Measurements from ENCODE around the gene NPM1. TPM values are rescaled to one million over a fixed set of nuclear protein-coding genes. Genes with fewer than 3 reads are reported as not detected.
"Not testable (repeated sequence)": the region's sequence is repeated elsewhere in the genome, so short reads cannot be mapped to it uniquely, and the experiment has no call there.

Gene NPM1
- total and polyA plus RNA-seq, 7 experiments from 2014 or later = 753 to 1,238 (median 1,141) TPM

- POLR2A ChIA-PET; H3K27me3 Mint-ChIP-seq; H3K36me3 ChIP-seq (ENCODE audit: control insufficient read depth in 2 of 3, insufficient read depth in 3 of 3, low read length in 3 of 3); H3K9me3 Mint-ChIP-seq; ATAC-seq; DNase-seq; H3K27me3 ChIP-seq (ENCODE audit: control insufficient read depth in 2 of 2, insufficient read depth in 2 of 2, low read length in 2 of 2); CTCF ChIA-PET; H3K27ac ChIP-seq (ENCODE audit: low read depth, low read length); H3K4me3 ChIP-seq (ENCODE audit: low read length); H3K9me3 ChIP-seq (ENCODE audit: control insufficient read depth in 2 of 3, low read length in 3 of 3); H3K4me3 Mint-ChIP-seq: not testable (repeated sequence)
- intact Hi-C loops (cut with micrococcal nuclease) = loop anchor here in 1 of 2 donors (5.0 to 10.0 kb wide), 6 partner anchors 802 to 1940 kb away; partner anchors contain the start of genes CREBRF, DUSP1, SPDL1 and STC2
- Mint-ChIP-seq H3K4me1 (peaks cover 13 to 30% (median 26%) of the 10 kb centered on the region in 7 donors), H3K36me3 (peaks cover 0 to 19% (median 4%) of the 10 kb centered on the region in 5 donors), H3K27ac (peak overlapping the region in 1 of 9 donors; percentile 65)
- peaks cover 11 to 19% of the 10 kb centered on the region in 2 donors for H3K4me1 ChIP-seq (ENCODE audit: control insufficient read depth in 2 of 2, insufficient read depth in 2 of 2, low read length in 2 of 2)
Observed at GRCh38 chr5:171384999-171385398, 2.6 kb upstream of the NPM1 start.

- POLR2A ChIA-PET = interaction anchor here (0.7 to 4.6 kb wide), 6 partner anchors 10 to 1296 kb away, joined by 3 to 27 read pairs (median 3); partner anchors contain the start of gene FBXW11
- ATAC-seq (no peak), DNase-seq (no peak)
- CTCF ChIA-PET = no interaction called here
- intact Hi-C loops (cut with micrococcal nuclease) = loop anchor here (2.0 to 10.0 kb wide), 8 partner anchors 801 to 1939 kb away; partner anchors contain the start of genes CREBRF (in 2 of the 2), DOCK2 (in 1 of the 2), DUSP1 (in 1 of the 2) and SPDL1 (in 1 of the 2)
- H3K9me3 Mint-ChIP-seq = peaks cover 0 to 9% (median 0%) of the 10 kb centered on the region in 11 donors
- H3K4me1 ChIP-seq (ENCODE audit: control insufficient read depth in 2 of 2, insufficient read depth in 2 of 2, low read length in 2 of 2) = peaks cover 22 to 31% of the 10 kb centered on the region in 2 donors
- no peaks in the 10 kb centered on the region for H3K9me3 ChIP-seq (ENCODE audit: control insufficient read depth in 2 of 3, low read length in 3 of 3)
- H3K36me3 ChIP-seq (ENCODE audit: control insufficient read depth in 2 of 3, insufficient read depth in 3 of 3, low read length in 3 of 3) = peaks cover 0 to 3% (median 2%) of the 10 kb centered on the region in 3 experiments
- H3K4me1 Mint-ChIP-seq = peaks cover 21 to 41% (median 37%) of the 10 kb centered on the region in 7 donors
- H3K4me3 ChIP-seq (ENCODE audit: low read length) = no peak overlapping the region
- peak overlapping the region in 8 of 9 donors; percentile 36 to 100 (median 80) for H3K27ac Mint-ChIP-seq
- H3K36me3 Mint-ChIP-seq = peaks cover 0 to 26% (median 8%) of the 10 kb centered on the region in 5 donors
- peak overlapping the region; percentile 21 to 98 (median 68) for H3K4me3 Mint-ChIP-seq
- peaks cover 0 to 6% (median 0%) of the 10 kb centered on the region in 5 donors for H3K27me3 Mint-ChIP-seq
- H3K27ac ChIP-seq (ENCODE audit: low read depth, low read length) = no peak overlapping the region
- no peaks in the 10 kb centered on the region for H3K27me3 ChIP-seq (ENCODE audit: control insufficient read depth in 2 of 2, insufficient read depth in 2 of 2, low read length in 2 of 2)
Observed at GRCh38 chr5:171386006-171386671, 1.5 kb upstream of the NPM1 start.

- Mint-ChIP-seq H3K36me3 (peaks cover 0 to 31% (median 12%) of the 10 kb centered on the region in 5 donors), H3K27me3 (peaks cover 0 to 6% (median 0%) of the 10 kb centered on the region in 5 donors), H3K4me1 (peaks cover 24 to 47% (median 45%) of the 10 kb centered on the region in 7 donors), H3K4me3 (peak overlapping the region; percentile 92 to 99 (median 98)), H3K27ac (peak overlapping the region; percentile 96 to 100 (median 98)), H3K9me3 (peaks cover 0 to 9% (median 0%) of the 10 kb centered on the region in 11 donors)
- H3K4me1 ChIP-seq (ENCODE audit: control insufficient read depth in 2 of 2, insufficient read depth in 2 of 2, low read length in 2 of 2) = peaks cover 27 to 38% of the 10 kb centered on the region in 2 donors
- no peaks in the 10 kb centered on the region for H3K9me3 ChIP-seq (ENCODE audit: control insufficient read depth in 2 of 3, low read length in 3 of 3)
- DNase-seq = no peak
- peak overlapping the region; percentile 88 for H3K27ac ChIP-seq (ENCODE audit: low read depth, low read length)
- CTCF ChIA-PET = no interaction called here
- H3K4me3 ChIP-seq (ENCODE audit: low read length) = peak overlapping the region; percentile 91
- no peaks in the 10 kb centered on the region for H3K27me3 ChIP-seq (ENCODE audit: control insufficient read depth in 2 of 2, insufficient read depth in 2 of 2, low read length in 2 of 2)
- POLR2A ChIA-PET = interaction anchor here (0.7 to 4.6 kb wide), 6 partner anchors 9 to 1803 kb away, joined by 3 to 27 read pairs (median 4); partner anchors contain the start of genes FBXW11 and SPDL1
- peaks cover 0 to 11% (median 6%) of the 10 kb centered on the region in 3 experiments for H3K36me3 ChIP-seq (ENCODE audit: control insufficient read depth in 2 of 3, insufficient read depth in 3 of 3, low read length in 3 of 3)
- intact Hi-C loops (cut with micrococcal nuclease) = loop anchor here (1.0 to 10.0 kb wide), 16 partner anchors 619 to 1938 kb away; partner anchors contain the start of genes CREBRF (in 2 of the 2), STK10 (in 2 of the 2), BNIP1 (in 1 of the 2) and DOCK2 (in 1 of the 2)
- ATAC-seq = no peak
Observed at GRCh38 chr5:171386861-171387344, 746 bp upstream of the NPM1 start.

- H3K36me3 Mint-ChIP-seq = peaks cover 0 to 38% (median 24%) of the 10 kb centered on the region in 5 donors
- ChIA-PET POLR2A (interaction anchor here (1.0 to 4.6 kb wide), 9 partner anchors 8 to 1805 kb away, joined by 3 to 27 read pairs (median 4); partner anchors contain the start of genes FBXW11 and SPDL1), CTCF (interaction anchor here (0.9 kb wide), 1 partner anchor 786 kb away, joined by 3 read pairs; no protein-coding TSS in a partner anchor)
- DNase-seq (peak; percentile 60 to 86 (median 78)), ATAC-seq (peak; percentile 33)
- peaks cover 32 to 60% (median 56%) of the 10 kb centered on the region in 7 donors for H3K4me1 Mint-ChIP-seq
- H3K9me3 Mint-ChIP-seq = peaks cover 0 to 9% (median 0%) of the 10 kb centered on the region in 11 donors
- H3K4me1 ChIP-seq (ENCODE audit: control insufficient read depth in 2 of 2, insufficient read depth in 2 of 2, low read length in 2 of 2) = peaks cover 31 to 40% of the 10 kb centered on the region in 2 donors
- H3K9me3 ChIP-seq (ENCODE audit: control insufficient read depth in 2 of 3, low read length in 3 of 3) = no peaks in the 10 kb centered on the region
- intact Hi-C loops (cut with micrococcal nuclease) = loop anchor here (1.0 to 10.0 kb wide), 17 partner anchors 618 to 1937 kb away; partner anchors contain the start of genes CREBRF (in 2 of the 2), RPL26L1 (in 2 of the 2), STK10 (in 2 of the 2) and BNIP1 (in 1 of the 2)
- peaks cover 0 to 6% (median 0%) of the 10 kb centered on the region in 5 donors for H3K27me3 Mint-ChIP-seq
- H3K27ac Mint-ChIP-seq = peak overlapping the region; percentile 96 to 100 (median 98)
- H3K4me3 ChIP-seq (ENCODE audit: low read length) = peak overlapping the region; percentile 91
- H3K27me3 ChIP-seq (ENCODE audit: control insufficient read depth in 2 of 2, insufficient read depth in 2 of 2, low read length in 2 of 2) = no peaks in the 10 kb centered on the region
- peak overlapping the region; percentile 92 to 99 (median 98) for H3K4me3 Mint-ChIP-seq
- H3K27ac ChIP-seq (ENCODE audit: low read depth, low read length) = peak overlapping the region; percentile 88
- peaks cover 6 to 23% (median 7%) of the 10 kb centered on the region in 3 experiments for H3K36me3 ChIP-seq (ENCODE audit: control insufficient read depth in 2 of 3, insufficient read depth in 3 of 3, low read length in 3 of 3)
Observed at GRCh38 chr5:171387970-171388815, 544 bp downstream of the NPM1 start.

- intact Hi-C loops (cut with micrococcal nuclease) = loop anchor here in 1 of 2 donors (2.0 to 10.0 kb wide), 7 partner anchors 799 to 1936 kb away; partner anchors contain the start of genes CREBRF, DUSP1, RPL26L1 and SPDL1
- Histone ChIP-seq H3K4me1 (ENCODE audit: control insufficient read depth in 2 of 2, insufficient read depth in 2 of 2, low read length in 2 of 2) (peaks cover 31 to 40% of the 10 kb centered on the region in 2 donors), H3K9me3 (ENCODE audit: control insufficient read depth in 2 of 3, low read length in 3 of 3) (no peaks in the 10 kb centered on the region), H3K36me3 (ENCODE audit: control insufficient read depth in 2 of 3, insufficient read depth in 3 of 3, low read length in 3 of 3) (peaks cover 6 to 28% (median 11%) of the 10 kb centered on the region in 3 experiments), H3K4me3 (ENCODE audit: low read length) (peak overlapping the region; percentile 91), H3K27ac (ENCODE audit: low read depth, low read length) (peak overlapping the region; percentile 88), H3K27me3 (ENCODE audit: control insufficient read depth in 2 of 2, insufficient read depth in 2 of 2, low read length in 2 of 2) (no peaks in the 10 kb centered on the region)
- Mint-ChIP-seq H3K4me3 (peak overlapping the region; percentile 92 to 99 (median 98)), H3K4me1 (peaks cover 37 to 65% (median 60%) of the 10 kb centered on the region in 7 donors), H3K9me3 (peaks cover 0 to 9% (median 0%) of the 10 kb centered on the region in 11 donors), H3K27ac (peak overlapping the region; percentile 96 to 100 (median 98)), H3K36me3 (peaks cover 4 to 41% (median 29%) of the 10 kb centered on the region in 5 donors), H3K27me3 (peaks cover 0 to 6% (median 0%) of the 10 kb centered on the region in 5 donors)
- no peak for ATAC-seq
- DNase-seq = peak in 1 of 9 donors; percentile 46
- ChIA-PET CTCF (no interaction called here), POLR2A (interaction anchor here (1.0 to 4.6 kb wide), 8 partner anchors 8 to 1751 kb away, joined by 3 to 27 read pairs (median 4); partner anchors contain the start of gene FBXW11)
Observed at GRCh38 chr5:171388816-171389168, 1.1 kb downstream of the NPM1 start.

Data from naive thymus-derived CD4-positive, alpha-beta T cell (primary cell).